Hematopoietic multipotent progenitor cell treated with erythropoietin and hydrocortisone succinate and interleukin-3 and kit ligand, for 15 days (in vitro differentiated cells): ENCODE measurements around the gene CACHD1.

Source experiments
- DNase-seq: peaks from one replicate; pipeline ENCODE4 v3.0.0-alpha.2; 2015; ENCODE audit warnings: low spot score

Gene CACHD1

GRCh38 chr1:64550510-64550909, 80.6 kb downstream of the CACHD1 start:
- no peak for DNase-seq

- no peak for DNase-seq
Observed at GRCh38 chr1:64550946-64551605, 81.1 kb downstream of the CACHD1 start.

GRCh38 chr1:64553285-64553684, 83.4 kb downstream of the CACHD1 start:
- no peak for DNase-seq

GRCh38 chr1:64555947-64556346, 86.0 kb downstream of the CACHD1 start:
- no peak for DNase-seq

GRCh38 chr1:64561993-64562392, 92.1 kb downstream of the CACHD1 start:
- no peak for DNase-seq

- DNase-seq: no peak
Observed at GRCh38 chr1:64563958-64564565, 94.1 kb downstream of the CACHD1 start.

- DNase-seq: no peak
Observed at GRCh38 chr1:64564891-64565290, 95.0 kb downstream of the CACHD1 start.

GRCh38 chr1:64567426-64568170, 97.7 kb downstream of the CACHD1 start:
- no peak for DNase-seq

GRCh38 chr1:64568171-64568450, 98.2 kb downstream of the CACHD1 start:
- DNase-seq: no peak

GRCh38 chr1:64569411-64569810, 99.5 kb downstream of the CACHD1 start:
- DNase-seq: no peak

- no peak for DNase-seq
Observed at GRCh38 chr1:64570267-64570855, 100.4 kb downstream of the CACHD1 start.

- DNase-seq: no peak
Observed at GRCh38 chr1:64572222-64572900, 102.4 kb downstream of the CACHD1 start.

GRCh38 chr1:64574301-64574700, 104.4 kb downstream of the CACHD1 start:
- DNase-seq: no peak

- DNase-seq: no peak
Observed at GRCh38 chr1:64575881-64576676, 106.2 kb downstream of the CACHD1 start.

- DNase-seq: no peak
Observed at GRCh38 chr1:64578270-64578973, 108.5 kb downstream of the CACHD1 start.

GRCh38 chr1:64579767-64580166, 109.8 kb downstream of the CACHD1 start:
- DNase-seq: no peak

- DNase-seq: no peak
Observed at GRCh38 chr1:64581135-64581842, 111.4 kb downstream of the CACHD1 start.

GRCh38 chr1:64581843-64582185, 111.9 kb downstream of the CACHD1 start:
- DNase-seq: no peak

- DNase-seq: no peak
Observed at GRCh38 chr1:64584479-64584878, 114.5 kb downstream of the CACHD1 start.

- no peak for DNase-seq
Observed at GRCh38 chr1:64588876-64589275, 118.9 kb downstream of the CACHD1 start.

- no peak for DNase-seq
Observed at GRCh38 chr1:64590316-64590715, 120.4 kb downstream of the CACHD1 start.
